ENCODE results near the gene KCNH1.

Gene KCNH1

GRCh38 chr1:210855440-210855839, 278.5 kb downstream of the KCNH1 start:
- H2BK5ac ChIP-seq (ENCODE audit: low read length), result no peak overlapping the region
- no peaks in the 10 kb centered on the region for H3K4me1 ChIP-seq (ENCODE audit: control insufficient read depth, low read depth, low read length)
- no peak overlapping the region for H3K23ac ChIP-seq (ENCODE audit: low read length)
- H3K4me3 ChIP-seq (ENCODE audit: low read length), result no peak overlapping the region
- H3K79me2 ChIP-seq (ENCODE audit: control insufficient read depth, insufficient read depth, low read length), result no peaks in the 10 kb centered on the region
- H3K79me1 ChIP-seq (ENCODE audit: low read length), result no peaks in the 10 kb centered on the region
- no CpG with 5 or more reads among the region's 4 CpGs for WGBS (ENCODE audit: extremely low coverage, insufficient coverage, low lambda C conversion rate)
- H2BK15ac ChIP-seq (replicated peaks; ENCODE audit: low read depth), result no peak overlapping the region
- H4K8ac ChIP-seq (ENCODE audit: low read depth, low read length), result no peak overlapping the region
- H3K56ac ChIP-seq (ENCODE audit: low read length), result no peak overlapping the region
- H2AK5ac ChIP-seq (ENCODE audit: low read length), result no peak overlapping the region
- H3K9ac ChIP-seq (ENCODE audit: low read length), result no peak overlapping the region
- DNase-seq, result peak; percentile 7
- no peaks in the 10 kb centered on the region for H3K36me3 ChIP-seq (ENCODE audit: control insufficient read depth, insufficient read depth, low read length)
- H3K18ac ChIP-seq (ENCODE audit: low read length), result no peak overlapping the region
- no peak overlapping the region for H3K27ac ChIP-seq (ENCODE audit: low read depth, low read length)
- no peak overlapping the region for H4K5ac ChIP-seq (ENCODE audit: low read length)
- H2BK120ac ChIP-seq (ENCODE audit: low read depth, low read length), result no peak overlapping the region
- H3K4me2 ChIP-seq (ENCODE audit: low read length), result no peak overlapping the region
- no peak overlapping the region for H3K4ac ChIP-seq (ENCODE audit: low read depth, low read length)
- H3K27me3 ChIP-seq (ENCODE audit: insufficient read depth, low read length, poor library complexity), result no peaks in the 10 kb centered on the region

- no peak for DNase-seq
- Histone ChIP-seq H4K8ac (ENCODE audit: low read depth, low read length) (no peak overlapping the region), H3K4me2 (ENCODE audit: low read length) (no peak overlapping the region), H3K79me2 (ENCODE audit: control insufficient read depth, insufficient read depth, low read length) (no peaks in the 10 kb centered on the region), H4K5ac (ENCODE audit: low read length) (no peak overlapping the region), H3K9ac (ENCODE audit: low read length) (no peak overlapping the region), H2AK5ac (ENCODE audit: low read length) (no peak overlapping the region), H3K36me3 (ENCODE audit: control insufficient read depth, insufficient read depth, low read length) (no peaks in the 10 kb centered on the region), H3K27me3 (ENCODE audit: insufficient read depth, low read length, poor library complexity) (no peaks in the 10 kb centered on the region), H3K4me1 (ENCODE audit: control insufficient read depth, low read depth, low read length) (no peaks in the 10 kb centered on the region), H3K4me3 (ENCODE audit: low read length) (no peak overlapping the region), H2BK15ac (replicated peaks; ENCODE audit: low read depth) (no peak overlapping the region), H3K23ac (ENCODE audit: low read length) (no peak overlapping the region), H3K56ac (ENCODE audit: low read length) (no peak overlapping the region), H2BK5ac (ENCODE audit: low read length) (no peak overlapping the region), H2BK120ac (ENCODE audit: low read depth, low read length) (no peak overlapping the region), H3K79me1 (ENCODE audit: low read length) (no peaks in the 10 kb centered on the region), H3K27ac (ENCODE audit: low read depth, low read length) (no peak overlapping the region), H3K18ac (ENCODE audit: low read length) (no peak overlapping the region), H3K4ac (ENCODE audit: low read depth, low read length) (no peak overlapping the region)
Measured at GRCh38 chr1:210853276-210853675, 280.7 kb downstream of the KCNH1 start.

GRCh38 chr1:210850556-210850955, 283.4 kb downstream of the KCNH1 start:
- no peak overlapping the region for H3K4me2 ChIP-seq (ENCODE audit: low read length)
- no peak overlapping the region for H3K4ac ChIP-seq (ENCODE audit: low read depth, low read length)
- H2BK15ac ChIP-seq (replicated peaks; ENCODE audit: low read depth), result no peak overlapping the region
- H3K79me1 ChIP-seq (ENCODE audit: low read length), result no peaks in the 10 kb centered on the region
- no peak overlapping the region for H3K4me3 ChIP-seq (ENCODE audit: low read length)
- DNase-seq, result no peak
- H3K18ac ChIP-seq (ENCODE audit: low read length), result no peak overlapping the region
- H3K56ac ChIP-seq (ENCODE audit: low read length), result no peak overlapping the region
- H2BK5ac ChIP-seq (ENCODE audit: low read length), result no peak overlapping the region
- no peaks in the 10 kb centered on the region for H3K27me3 ChIP-seq (ENCODE audit: insufficient read depth, low read length, poor library complexity)
- no peak overlapping the region for H2AK5ac ChIP-seq (ENCODE audit: low read length)
- H3K4me1 ChIP-seq (ENCODE audit: control insufficient read depth, low read depth, low read length), result no peaks in the 10 kb centered on the region
- H3K9ac ChIP-seq (ENCODE audit: low read length), result no peak overlapping the region
- H3K27ac ChIP-seq (ENCODE audit: low read depth, low read length), result no peak overlapping the region
- no peaks in the 10 kb centered on the region for H3K79me2 ChIP-seq (ENCODE audit: control insufficient read depth, insufficient read depth, low read length)
- no peak overlapping the region for H4K8ac ChIP-seq (ENCODE audit: low read depth, low read length)
- H4K5ac ChIP-seq (ENCODE audit: low read length), result no peak overlapping the region
- H3K23ac ChIP-seq (ENCODE audit: low read length), result no peak overlapping the region
- no peaks in the 10 kb centered on the region for H3K36me3 ChIP-seq (ENCODE audit: control insufficient read depth, insufficient read depth, low read length)
- no peak overlapping the region for H2BK120ac ChIP-seq (ENCODE audit: low read depth, low read length)

- Histone ChIP-seq H3K56ac (ENCODE audit: low read length) (no peak overlapping the region), H3K9ac (ENCODE audit: low read length) (no peak overlapping the region), H3K4me1 (ENCODE audit: control insufficient read depth, low read depth, low read length) (no peaks in the 10 kb centered on the region)
Measured at GRCh38 chr1:210848474-210848873, 285.5 kb downstream of the KCNH1 start.

GRCh38 chr1:210841926-210842625, 291.9 kb downstream of the KCNH1 start:
- H3K79me1 ChIP-seq (ENCODE audit: low read length), result no peaks in the 10 kb centered on the region
- no peak overlapping the region for H2BK120ac ChIP-seq (ENCODE audit: low read depth, low read length)
- no peak overlapping the region for H2BK5ac ChIP-seq (ENCODE audit: low read length)
- H3K4me3 ChIP-seq (ENCODE audit: low read length), result no peak overlapping the region
- H3K79me2 ChIP-seq (ENCODE audit: control insufficient read depth, insufficient read depth, low read length), result no peaks in the 10 kb centered on the region
- no peak overlapping the region for H3K4ac ChIP-seq (ENCODE audit: low read depth, low read length)
- H3K27me3 ChIP-seq (ENCODE audit: insufficient read depth, low read length, poor library complexity), result no peaks in the 10 kb centered on the region
- H3K27ac ChIP-seq (ENCODE audit: low read depth, low read length), result no peak overlapping the region
- H3K18ac ChIP-seq (ENCODE audit: low read length), result no peak overlapping the region
- DNase-seq, result no peak
- no peaks in the 10 kb centered on the region for H3K36me3 ChIP-seq (ENCODE audit: control insufficient read depth, insufficient read depth, low read length)
- no peak overlapping the region for H4K8ac ChIP-seq (ENCODE audit: low read depth, low read length)
- no CpG with 5 or more reads among the region's 5 CpGs for WGBS (ENCODE audit: extremely low coverage, insufficient coverage, low lambda C conversion rate)
- no peak overlapping the region for H2BK15ac ChIP-seq (replicated peaks; ENCODE audit: low read depth)
- no peak overlapping the region for H4K5ac ChIP-seq (ENCODE audit: low read length)
- H3K23ac ChIP-seq (ENCODE audit: low read length), result no peak overlapping the region
- H3K56ac ChIP-seq (ENCODE audit: low read length), result no peak overlapping the region
- no peak overlapping the region for H3K9ac ChIP-seq (ENCODE audit: low read length)
- no peak overlapping the region for H3K4me2 ChIP-seq (ENCODE audit: low read length)
- H3K4me1 ChIP-seq (ENCODE audit: control insufficient read depth, low read depth, low read length), result no peaks in the 10 kb centered on the region
- H2AK5ac ChIP-seq (ENCODE audit: low read length), result no peak overlapping the region

More at GRCh38 chr1:210848474-210848873, 285.5 kb downstream of the KCNH1 start:
- no peaks in the 10 kb centered on the region for H3K79me2 ChIP-seq (ENCODE audit: control insufficient read depth, insufficient read depth, low read length)
- no peak overlapping the region for H3K4me2 ChIP-seq (ENCODE audit: low read length)
- H3K18ac ChIP-seq (ENCODE audit: low read length), result no peak overlapping the region
- no peak overlapping the region for H2AK5ac ChIP-seq (ENCODE audit: low read length)
- no peaks in the 10 kb centered on the region for H3K79me1 ChIP-seq (ENCODE audit: low read length)
- no peak overlapping the region for H4K5ac ChIP-seq (ENCODE audit: low read length)
- H3K23ac ChIP-seq (ENCODE audit: low read length), result no peak overlapping the region
- no peak for DNase-seq
- no peak overlapping the region for H3K4me3 ChIP-seq (ENCODE audit: low read length)
- no peak overlapping the region for H3K27ac ChIP-seq (ENCODE audit: low read depth, low read length)
- no peaks in the 10 kb centered on the region for H3K36me3 ChIP-seq (ENCODE audit: control insufficient read depth, insufficient read depth, low read length)
- H2BK5ac ChIP-seq (ENCODE audit: low read length), result no peak overlapping the region
- no peak overlapping the region for H4K8ac ChIP-seq (ENCODE audit: low read depth, low read length)
- no peak overlapping the region for H2BK15ac ChIP-seq (replicated peaks; ENCODE audit: low read depth)
- WGBS (ENCODE audit: extremely low coverage, insufficient coverage, low lambda C conversion rate), result no CpG with 5 or more reads among the region's 3 CpGs
- no peaks in the 10 kb centered on the region for H3K27me3 ChIP-seq (ENCODE audit: insufficient read depth, low read length, poor library complexity)
- H3K4ac ChIP-seq (ENCODE audit: low read depth, low read length), result no peak overlapping the region
- H2BK120ac ChIP-seq (ENCODE audit: low read depth, low read length), result no peak overlapping the region

Measured in mesendoderm (in vitro differentiated cells).